GM19099 (cell line): ENCODE measurements around the gene TCTN2.

ENCODE experiments used
- POLR2A ChIP-seq: IDR thresholded peaks from 3 replicates; pipeline ENCODE4 v1.6.1; 2011; ENCODE audit warnings: low read depth; ENCODE audit not compliant: insufficient read length; ENCODE audit errors: extremely low read depth

Gene TCTN2

DNA sequence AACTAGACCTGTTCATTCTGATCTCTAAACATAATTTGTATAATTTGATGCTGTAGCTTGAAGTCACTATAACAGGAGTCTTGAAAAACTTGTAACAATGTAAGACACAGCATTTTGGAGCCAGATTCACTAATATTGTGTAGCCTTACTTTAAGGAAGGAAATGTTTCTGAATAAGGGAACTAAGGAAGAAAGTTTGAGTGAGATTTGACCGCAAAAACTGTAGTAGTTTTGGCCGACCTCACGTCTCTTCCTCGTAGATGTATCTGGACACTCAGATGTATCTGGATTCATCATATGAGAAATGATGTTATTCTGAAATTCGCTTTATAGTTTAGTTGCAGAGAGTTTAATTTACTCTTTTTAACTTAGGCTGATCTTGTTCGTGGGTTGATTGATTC lies 77.2 kb downstream of the TCTN2 start:
- TF ChIP-seq POLR2A: no peak

DNA sequence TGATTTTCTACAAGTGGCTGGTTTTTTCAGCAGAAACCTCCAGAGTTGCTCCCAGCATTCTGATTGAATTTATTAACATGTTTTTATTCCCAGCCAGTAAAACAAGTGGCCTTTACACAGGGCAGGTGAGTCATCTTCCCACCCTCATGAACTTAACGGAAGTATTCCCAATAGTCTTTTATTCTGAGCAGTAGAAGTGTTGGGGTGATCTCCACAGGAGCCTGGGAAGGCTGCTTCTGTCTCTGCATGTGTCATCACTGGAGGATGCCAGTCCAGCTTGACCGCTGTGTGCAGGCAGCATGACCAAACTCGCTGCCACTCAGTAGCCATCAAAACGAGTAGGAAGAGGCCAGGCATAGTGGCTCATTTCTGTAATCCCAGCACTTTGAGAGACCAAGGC lies 77.7 kb downstream of the TCTN2 start:
- no peak for TF ChIP-seq POLR2A

DNA sequence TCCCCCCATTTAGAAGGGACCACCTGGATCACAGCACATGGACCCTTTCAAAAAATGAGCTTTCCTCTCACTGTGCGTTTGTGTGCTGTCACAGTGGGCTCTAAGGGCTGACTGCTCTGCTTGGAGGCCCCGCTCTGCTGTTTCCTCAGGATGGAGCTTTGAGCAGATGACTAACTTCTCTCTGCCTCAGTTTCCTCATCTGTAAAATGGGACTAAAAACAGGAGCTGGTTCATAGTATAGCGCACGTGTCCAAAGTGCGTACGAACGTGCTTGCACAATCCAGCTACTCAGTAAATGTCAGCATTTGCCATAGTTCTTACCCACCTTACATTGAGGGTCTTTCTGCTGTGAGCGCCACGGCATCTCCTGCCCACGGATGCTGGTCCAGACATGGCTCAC lies 78.4 kb downstream of the TCTN2 start:
- no peak for TF ChIP-seq POLR2A

DNA sequence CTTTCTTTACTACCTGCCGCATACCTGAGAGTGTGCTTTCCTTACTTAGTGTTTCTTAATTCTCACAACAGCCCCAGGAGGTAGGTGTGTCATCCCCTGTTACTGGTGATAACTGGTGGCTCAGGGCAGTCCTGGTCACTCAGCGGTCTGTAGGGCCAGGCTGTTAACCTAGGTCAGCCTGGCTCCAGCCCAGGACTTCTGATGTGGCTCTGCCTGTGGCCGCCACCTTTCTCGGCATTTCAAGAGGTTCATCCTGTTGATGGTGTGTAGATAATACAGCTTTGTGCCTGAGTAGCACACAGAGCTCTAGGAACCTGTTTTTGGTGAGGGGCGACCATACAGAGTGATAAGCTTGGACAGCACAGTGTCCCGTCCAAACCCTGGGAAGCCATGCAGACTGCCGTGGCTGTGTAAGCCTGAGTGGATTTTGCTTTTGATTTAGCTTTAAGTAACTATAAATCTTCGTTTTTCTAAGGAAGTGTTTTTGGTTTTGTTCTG lies 79.3 kb downstream of the TCTN2 start:
- no peak for TF ChIP-seq POLR2A

DNA sequence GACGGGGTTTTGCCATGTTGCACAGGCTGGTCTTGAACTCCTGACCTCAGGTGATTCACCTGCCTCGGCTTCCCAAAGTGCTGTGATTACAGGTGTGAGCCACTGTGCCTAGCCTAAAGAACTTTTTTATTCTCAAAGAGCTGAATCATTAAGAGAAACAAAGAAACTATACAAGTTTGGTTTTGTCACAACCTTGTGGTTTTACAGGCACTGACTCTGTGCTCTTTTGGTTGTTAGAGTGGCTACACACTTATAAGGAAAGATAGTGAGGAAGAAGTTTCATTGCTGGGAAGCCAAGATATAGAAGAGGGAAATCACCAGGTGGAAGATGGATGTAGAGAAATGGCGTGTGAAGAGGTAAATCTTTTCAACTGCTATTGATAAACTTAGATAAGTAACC lies 81.1 kb downstream of the TCTN2 start:
- TF ChIP-seq POLR2A: no peak

- TF ChIP-seq POLR2A: no peak
Measured at GRCh38 chr12:123754041-123754772, 83.3 kb downstream of the TCTN2 start.

DNA sequence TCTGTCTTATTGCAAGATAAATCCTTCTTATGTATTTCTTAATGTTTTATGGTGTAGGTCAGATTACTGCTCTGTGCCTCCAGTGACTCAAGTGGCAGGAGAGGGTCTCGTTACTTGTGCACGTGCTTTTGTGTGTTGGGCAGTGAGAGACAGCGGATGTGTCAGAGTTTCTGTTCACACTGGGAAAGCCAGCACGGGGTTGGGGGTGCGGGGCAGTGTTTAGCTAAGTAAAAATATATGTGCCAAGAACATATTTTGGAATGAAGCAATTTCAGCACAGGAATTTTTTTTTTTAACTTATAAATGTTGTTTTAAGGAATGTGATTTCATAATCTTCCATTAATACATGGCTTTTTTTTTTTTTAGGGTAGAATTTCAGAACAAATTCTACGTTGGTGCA lies 86.6 kb downstream of the TCTN2 start:
- TF ChIP-seq POLR2A: no peak
